K562 (cell line): Measurements from ENCODE around the gene B3GALT4. TPM values are rescaled to one million over a fixed set of nuclear protein-coding genes. Genes with fewer than 3 reads are reported as not detected.

ENCODE experiments used
- ATF3 ChIP-seq, 2 experiments: fragments of 450-650 bp in 1 of 2; sonication (generic) in 1 of 2; formaldehyde crosslinking in 1 of 2; IDR thresholded peaks in 1 of 2; conservative IDR thresholded peaks in 1 of 2; 2 replicates each; pipeline versions ENCODE4 v1.6.1 to v1.8.1; 2016 to 2023; ENCODE audit warnings: mild to moderate bottlenecking in 2 of 2, moderate library complexity in 2 of 2, inconsistent platforms in 1 of 2, missing genetic modification reagents in 1 of 2
- BCOR ChIP-seq: fragments of 450-650 bp; IDR thresholded peaks from 2 replicates; pipeline ENCODE4 v1.6.1; 2016
- CBX1 ChIP-seq: sonication (generic); IDR thresholded peaks from 2 replicates; pipeline ENCODE4 v1.6.1; 2016; ENCODE audit warnings: antibody characterized with exemption, low read depth, mild to moderate bottlenecking
- CC2D1A ChIP-seq: fragments of 450-650 bp; IDR thresholded peaks from 2 replicates; pipeline ENCODE4 v1.6.1; 2017; ENCODE audit warnings: mild to moderate bottlenecking
- CTCF ChIP-seq, 3 experiments: IDR thresholded peaks in 2 of 3; conservative IDR thresholded peaks in 1 of 3; 2 replicates each; pipeline ENCODE4 v1.5.1; 2011 to 2012; ENCODE audit warnings: low read length in 3 of 3, mild to moderate bottlenecking in 3 of 3, control low read depth in 2 of 3, improper control_type of control experiment in 1 of 3, inconsistent platforms in 1 of 3, low read depth in 1 of 3, mixed read lengths in 1 of 3, moderate library complexity in 1 of 3; ENCODE audit not compliant: insufficient read depth in 2 of 3
- DACH1 ChIP-seq: fragments of 450-650 bp; IDR thresholded peaks from 2 replicates; pipeline ENCODE4 v1.6.1; 2018; ENCODE audit not compliant: partially characterized antibody
- E2F5 ChIP-seq: sonication (generic); formaldehyde crosslinking; IDR thresholded peaks from 2 replicates; pipeline ENCODE4 v1.8.0; 2022; ENCODE audit warnings: mild to moderate bottlenecking, missing genetic modification reagents
- FOXP4 ChIP-seq: sonication (generic); formaldehyde crosslinking; IDR thresholded peaks from 2 replicates; pipeline ENCODE4 v1.8.0; 2022; ENCODE audit warnings: mild to moderate bottlenecking, missing genetic modification reagents, borderline replicate concordance
- NR2C2 ChIP-seq, 2 experiments: fragments of 200-800 bp in 1 of 2; sonication (Bioruptor generic) in 1 of 2; sonication (generic) in 1 of 2; formaldehyde crosslinking in 1 of 2; IDR thresholded peaks; 2 replicates each; pipeline versions ENCODE4 v1.6.1 to v1.8.0; 2016 to 2022; ENCODE audit warnings: mild to moderate bottlenecking in 1 of 2, missing compliant biosample characterization in 1 of 2, missing genetic modification characterization in 1 of 2, missing genetic modification reagents in 1 of 2
- PHB ChIP-seq: fragments of 250-450 bp; sonication (Bioruptor Pico); IDR thresholded peaks from 2 replicates; pipeline ENCODE4 v1.5.0; 2021
- PTBP1 ChIP-seq: fragments of 200-400 bp; formaldehyde crosslinking; IDR thresholded peaks from 2 replicates; pipeline ENCODE4 v1.6.1; 2017; ENCODE audit warnings: low read depth, low read length
- SMARCA5 ChIP-seq: fragments of 450-650 bp; IDR thresholded peaks from 2 replicates; pipeline ENCODE4 v1.6.1; 2016
- ZNF407 ChIP-seq: fragments of 450-650 bp; IDR thresholded peaks from 2 replicates; pipeline ENCODE4 v1.6.1; 2016; ENCODE audit warnings: low read depth
- polyA plus RNA-seq, 8 experiments: library from polyadenylated mRNA; depleted of rRNA in 4 of 8; stranded (reverse) in 5 of 8; unstranded in 3 of 8; fragments of >200 nt; fragmentation: Nextera tagmentation in 2 of 8; fragmentation: Illumina TruSeq in 1 of 8; extraction: Ambion mirVana in 2 of 8; extraction: Trizol in 1 of 8; gene quantifications; 2 replicates each; pipeline versions ENCODE4 v1.2.1 to v1.2.3, GENCODE V29; 2011 to 2014; ENCODE audit warnings: inconsistent platforms in 1 of 8, missing spikeins in 1 of 8
- total RNA-seq, 7 experiments: library from RNA; depleted of rRNA in 6 of 7; stranded (reverse); fragments of >200 nt in 6 of 7; fragmentation: Illumina TruSeq in 2 of 7; extraction: Trizol in 2 of 7; gene quantifications; 2 replicates each; pipeline versions ENCODE4 v1.2.1 to v1.2.3, GENCODE V29; 2011 to 2021; ENCODE audit warnings: low replicate concordance in 1 of 7

The B3GALT4 gene
- total and polyA plus RNA-seq, 9 of the 15 experiments (the other 6 are each of a cell fraction or from before 2014, with no cell fraction given): 0.11 to 1.3 (median 0.53) TPM; not detected in 1

- TF ChIP-seq E2F5 (CRISPR knock-in tag): 0 out of 2 replicates have a peak, but pooled peaks have one; percentile 26
- TF ChIP-seq BCOR: peak; percentile 96
- no peak for TF ChIP-seq PHB (CRISPR knock-in tag)
- TF ChIP-seq DACH1: peak; percentile 31
- TF ChIP-seq ZNF407: 0 out of 2 replicates have a peak, but pooled peaks have one; percentile 19
- no peak for TF ChIP-seq ATF3 (IDR thresholded peaks at IDR 0.05)
- TF ChIP-seq ATF3 (CRISPR knock-in tag; conservative IDR thresholded peaks at IDR 0.05): no peak
- TF ChIP-seq CC2D1A: peak; percentile 21; the same call in 1 of the 2 replicates
- peak; percentile 88; the same call in 1 of the 2 replicates for TF ChIP-seq SMARCA5
- peak; percentile 71; the same call in 1 of the 2 replicates for TF ChIP-seq CBX1
- 0 out of 6 replicates have a peak, but pooled peaks of 2 of the 3 experiments have one; percentile 3 to 4 for TF ChIP-seq CTCF (IDR thresholded peaks at IDR 0.05 in 2 of 3, conservative IDR thresholded peaks at IDR 0.05 in 1 of 3; ENCODE audit: insufficient read depth in 2 of 3, low read depth in 1 of 3, low read length in 3 of 3)
- TF ChIP-seq PTBP1: peak; percentile 83; the same call in 1 of the 2 replicates
- no peak for TF ChIP-seq NR2C2 (CRISPR knock-in tag; IDR thresholded peaks at IDR 0.05)
- TF ChIP-seq NR2C2 (tag; IDR thresholded peaks at IDR 0.05): no peak
- no peak for TF ChIP-seq FOXP4 (CRISPR knock-in tag)
Measured at GRCh38 chr6:33271117-33271467, 5.8 kb upstream of the B3GALT4 start (continued).
